Stimulated activated CD8-positive, alpha-beta memory T cell treated with anti-CD3 and anti-CD28 coated beads, Interleukin-15, amount 100 ng/mL, for 1 hour (primary cell): Measurements from ENCODE around the gene TTLL10.

ENCODE experiments used
- DNase-seq: peaks from one replicate; pipeline ENCODE4 v3.0.0-alpha.2; 2020; ENCODE audit warnings: low read depth

TTLL10 gene

GRCh38 chr1:1160281-1160930 is 13.3 kb upstream of the TTLL10 start:
- DNase-seq, result no peak

GRCh38 chr1:1161078-1161682 is 12.5 kb upstream of the TTLL10 start:
- no peak for DNase-seq

GRCh38 chr1:1161683-1162079 is 12.0 kb upstream of the TTLL10 start:
- DNase-seq, result no peak

GRCh38 chr1:1162597-1163537 is 10.8 kb upstream of the TTLL10 start:
- no peak for DNase-seq

- DNase-seq, result no peak
These were observed 10.1 kb upstream of the TTLL10 start for GRCh38 chr1:1163538-1164070.

- DNase-seq, result no peak
These were observed 9.3 kb upstream of the TTLL10 start for GRCh38 chr1:1164361-1164700.

GRCh38 chr1:1164701-1165451 is 8.8 kb upstream of the TTLL10 start:
- no peak for DNase-seq

GRCh38 chr1:1165485-1165884 is 8.2 kb upstream of the TTLL10 start:
- no peak for DNase-seq

- no peak for DNase-seq
These were observed 7.7 kb upstream of the TTLL10 start for GRCh38 chr1:1165900-1166421.

GRCh38 chr1:1166642-1167397 is 6.9 kb upstream of the TTLL10 start:
- no peak for DNase-seq

- DNase-seq, result no peak
These were observed 6.3 kb upstream of the TTLL10 start for GRCh38 chr1:1167398-1167821.

GRCh38 chr1:1167841-1168450 is 5.7 kb upstream of the TTLL10 start:
- DNase-seq, result no peak

GRCh38 chr1:1168451-1169411 is 4.9 kb upstream of the TTLL10 start:
- no peak for DNase-seq

- no peak for DNase-seq
These were observed 4.1 kb upstream of the TTLL10 start for GRCh38 chr1:1169429-1170214.

GRCh38 chr1:1170215-1171091 is 3.2 kb upstream of the TTLL10 start:
- no peak for DNase-seq

- no peak for DNase-seq
These were observed 2.5 kb upstream of the TTLL10 start for GRCh38 chr1:1171161-1171545.

- DNase-seq, result no peak
These were observed 1.9 kb upstream of the TTLL10 start for GRCh38 chr1:1171546-1172340.
